Kidney glomerular epithelial cell (primary cell): ENCODE measurements around the gene MCUB.

Experiments
- DNase-seq: peaks from one replicate; lab custom pipeline; 2025; lab: John Stamatoyannopoulos, UW

The MCUB gene

DNA sequence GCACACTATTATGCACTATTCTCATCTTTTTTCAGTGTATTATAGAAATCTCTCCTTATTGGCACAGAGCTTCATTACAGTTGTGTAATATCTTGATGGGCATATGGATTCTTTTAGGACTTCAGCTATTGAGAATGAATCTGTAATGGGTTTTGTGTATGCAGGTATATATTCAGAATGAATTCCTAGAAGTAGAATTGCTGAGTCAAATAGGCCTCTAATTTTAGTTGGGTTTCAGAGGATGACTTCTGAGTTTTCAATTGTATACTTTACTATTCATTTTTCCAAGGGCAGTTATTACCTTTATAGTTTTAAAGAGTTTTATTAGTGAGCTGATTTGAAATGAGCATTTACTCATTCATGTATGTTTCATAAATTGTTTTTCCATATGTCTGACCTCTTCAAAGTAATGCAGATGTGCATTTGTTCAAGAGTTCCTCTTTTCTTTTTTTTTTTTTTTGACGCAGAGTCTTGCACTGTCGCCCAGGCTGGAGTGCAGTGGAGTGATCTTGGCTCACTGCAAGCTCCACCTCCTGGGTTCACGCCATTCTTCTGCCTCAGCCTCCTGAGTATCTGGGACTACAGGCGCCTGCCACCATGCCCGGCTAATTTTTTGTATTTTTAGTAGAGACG lies 123.7 kb downstream of the MCUB start:
- no peak for DNase-seq

DNA sequence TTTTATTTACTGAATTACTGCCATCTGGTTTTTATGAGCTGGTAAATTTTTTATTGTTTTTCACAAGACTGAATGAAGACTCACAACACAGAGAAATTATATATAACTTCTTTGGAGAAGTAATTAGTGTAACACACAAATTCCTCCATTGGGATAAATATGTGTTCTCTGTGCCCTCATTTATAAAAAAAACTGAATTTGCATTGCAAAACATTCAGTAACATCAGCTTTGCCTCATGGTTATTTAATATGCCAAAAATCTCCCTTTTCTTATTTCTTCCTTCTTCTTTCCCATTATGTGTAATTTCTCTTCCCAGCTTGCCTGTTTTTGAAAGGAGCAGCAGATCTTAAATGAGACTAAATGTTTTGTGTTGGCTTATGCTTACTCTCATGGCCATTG lies 124.7 kb downstream of the MCUB start:
- DNase-seq = no peak

DNA sequence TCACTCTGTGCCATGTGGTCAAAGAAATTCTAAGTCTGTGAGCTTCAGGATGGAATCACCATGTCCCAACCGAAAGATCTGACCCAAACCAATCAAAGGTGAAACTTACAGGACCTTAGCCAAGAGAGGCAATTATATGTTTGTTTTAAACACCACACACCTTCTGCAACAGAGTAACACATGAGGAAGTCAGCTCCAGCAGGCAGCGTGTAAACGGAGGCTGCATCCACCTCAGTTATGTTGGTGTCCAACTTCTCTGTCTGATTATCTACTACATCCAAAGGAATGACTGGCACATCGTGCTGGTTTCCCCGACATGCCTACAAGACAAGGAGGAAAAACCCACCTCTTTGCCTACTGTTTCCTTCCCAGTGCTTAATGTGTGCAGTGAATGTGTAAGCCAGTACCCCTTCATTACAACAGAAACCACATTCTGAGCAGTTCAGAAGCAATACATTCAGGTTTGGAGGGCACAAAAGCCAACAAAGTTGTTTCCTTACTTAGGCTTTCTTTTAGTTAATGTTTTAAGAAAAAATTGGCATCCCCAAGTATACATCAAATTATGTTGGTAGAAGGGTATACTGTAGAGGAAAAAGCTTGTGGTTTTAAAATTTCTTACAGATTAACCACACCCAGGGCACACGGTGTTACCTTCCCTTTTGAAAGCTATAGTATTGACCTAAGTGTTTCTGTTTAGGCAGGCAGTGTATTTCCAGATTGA lies 130.8 kb downstream of the MCUB start:
- DNase-seq = no peak

DNA sequence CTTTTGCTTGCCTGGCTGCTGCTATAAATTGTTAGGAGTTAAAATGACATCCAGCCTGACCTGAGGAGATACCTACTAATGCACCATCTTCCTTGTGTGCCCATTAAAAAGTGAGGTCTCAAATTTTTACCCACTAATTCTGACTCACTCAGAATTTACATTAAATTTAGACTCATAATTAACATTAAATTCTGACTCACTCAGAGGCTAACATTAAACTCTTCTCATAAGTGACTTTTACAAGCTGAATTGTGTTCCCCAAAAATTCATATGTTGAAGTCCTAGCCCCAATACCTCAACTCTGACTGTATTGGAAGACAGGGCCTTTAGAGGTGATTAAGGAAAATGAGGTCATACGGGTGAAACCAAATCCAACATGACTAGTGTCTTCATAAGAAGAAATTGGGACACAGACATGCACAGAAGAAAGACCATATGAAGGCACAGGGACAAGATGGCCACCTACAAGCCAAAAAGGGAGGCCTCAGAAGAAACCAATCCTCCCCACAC lies 131.4 kb downstream of the MCUB start:
- no peak for DNase-seq

DNA sequence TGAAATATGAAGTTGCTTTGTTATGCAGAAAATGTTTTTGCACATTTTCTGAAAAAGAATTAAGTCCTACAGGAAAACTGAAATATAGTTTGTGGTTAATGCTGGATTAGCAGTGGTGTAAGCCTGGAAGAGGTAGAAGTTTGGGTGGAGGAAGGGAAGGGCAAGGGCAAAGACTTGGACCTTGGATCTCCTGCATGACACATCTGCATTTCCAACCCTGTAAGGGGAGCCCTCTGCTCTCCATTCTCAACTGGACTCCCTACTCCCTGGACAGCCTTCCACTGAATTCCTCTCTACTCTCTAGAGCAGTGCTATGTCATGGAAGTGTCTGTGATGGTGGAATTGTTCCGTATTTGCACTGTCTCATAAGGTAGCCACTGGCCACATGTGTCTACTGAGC lies 138.6 kb downstream of the MCUB start:
- DNase-seq = no peak

DNA sequence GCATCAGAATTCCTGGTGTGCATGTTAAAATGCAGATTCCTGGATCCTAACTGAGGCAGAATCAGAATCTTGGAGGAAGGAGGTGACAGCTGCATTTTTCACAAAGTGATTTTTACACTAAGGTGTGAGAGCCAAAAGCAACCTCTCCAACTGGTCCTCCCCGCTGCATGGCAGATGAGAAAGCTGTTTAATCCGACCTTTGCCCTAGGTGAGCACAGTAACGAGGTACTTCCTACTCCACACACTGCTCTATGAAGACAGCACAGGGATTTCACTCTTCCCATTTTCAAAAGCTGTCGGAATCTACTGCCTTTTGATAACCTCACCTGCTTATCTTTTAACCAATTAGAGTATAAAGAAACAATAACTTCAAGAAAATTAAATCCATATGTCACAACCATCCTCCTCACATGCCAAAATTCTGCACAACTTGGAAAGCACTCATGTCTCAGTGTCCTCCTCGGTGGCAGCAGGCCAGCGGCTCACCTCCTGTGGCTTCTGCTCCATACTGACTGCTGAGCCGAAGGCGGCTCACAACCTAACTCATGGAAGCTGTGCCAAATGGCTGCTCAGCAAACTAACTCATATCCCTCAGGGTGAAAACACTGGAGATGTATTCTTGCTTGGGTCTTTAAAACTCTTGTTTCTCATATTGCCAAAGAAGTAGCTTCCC lies 139.6 kb downstream of the MCUB start:
- no peak for DNase-seq

DNA sequence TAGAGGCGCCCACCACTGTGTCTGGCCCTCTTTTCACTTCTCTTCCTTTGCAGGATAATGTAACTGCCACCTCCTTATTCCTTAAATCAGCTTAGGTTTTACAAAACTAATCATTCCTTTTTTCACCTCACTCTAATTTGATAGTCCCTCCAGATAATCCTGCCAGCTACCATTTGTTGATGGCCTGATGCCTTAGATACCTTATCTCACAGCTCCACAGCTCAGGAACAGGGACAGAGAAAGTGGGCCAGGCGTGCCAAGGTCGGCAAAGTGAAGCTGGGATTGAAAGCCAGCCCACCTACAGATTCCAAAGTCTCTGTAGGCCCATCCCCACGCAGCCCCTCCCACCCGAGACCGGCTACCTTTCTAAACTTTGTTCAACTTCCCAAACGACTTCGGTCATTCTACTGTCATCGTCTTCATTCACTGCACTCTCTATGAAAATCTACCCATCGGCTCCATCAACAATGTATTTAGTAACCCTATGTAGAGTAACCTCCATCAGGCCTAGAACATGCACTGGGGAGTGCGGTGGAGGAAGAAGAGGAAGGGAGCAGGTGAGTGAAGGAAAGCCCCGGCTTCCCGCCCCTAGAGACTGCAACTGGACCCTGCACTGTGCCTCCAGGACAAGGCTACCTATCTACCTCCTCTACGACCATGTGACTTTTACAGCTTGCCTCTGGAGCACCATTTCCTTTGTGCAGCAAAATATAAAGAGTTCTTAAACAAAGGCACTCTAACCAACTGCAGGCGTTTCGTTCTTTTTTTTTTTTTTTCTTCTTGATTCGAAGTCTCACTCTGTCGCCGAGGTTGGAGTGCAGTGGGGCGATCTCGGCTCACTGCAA lies 141.7 kb downstream of the MCUB start:
- DNase-seq = no peak

DNA sequence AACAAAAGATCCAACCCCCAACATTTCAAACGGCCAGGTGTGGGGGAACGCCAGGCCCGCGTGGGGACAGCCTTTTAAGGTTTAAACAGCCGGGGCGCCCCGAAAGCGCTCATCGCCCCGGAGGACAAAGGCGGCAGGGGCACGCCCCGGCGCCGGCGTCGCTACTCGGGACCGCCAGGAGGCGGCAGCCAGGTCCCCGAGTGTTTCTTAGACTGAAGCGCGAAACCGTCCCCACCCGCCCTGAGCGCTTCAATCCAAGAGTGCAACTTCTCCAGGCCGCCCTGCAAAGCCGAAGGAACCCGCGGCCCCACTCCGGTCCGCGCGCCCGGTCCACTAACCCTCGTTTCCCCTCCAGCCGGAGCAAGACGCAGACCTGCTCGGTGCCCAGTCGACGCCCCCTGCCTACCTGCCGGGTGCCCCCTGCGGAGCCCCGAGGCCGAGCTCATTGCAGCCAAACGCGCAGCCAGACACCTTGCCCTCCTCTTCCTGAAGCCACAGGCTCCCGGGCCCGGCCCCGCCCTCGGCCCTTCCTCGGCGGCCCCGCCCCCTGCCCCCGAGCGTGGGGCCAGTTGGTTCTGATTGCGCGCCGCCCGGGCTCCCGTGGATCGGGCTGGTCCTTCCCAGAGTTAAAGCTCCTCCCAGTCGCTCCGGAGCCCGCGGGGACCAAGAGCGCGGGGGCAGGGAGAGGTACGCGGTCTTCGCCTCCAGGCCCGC lies 143.1 kb downstream of the MCUB start, which contains the start of gene CASP6:
CASP6 (minus strand) TSS at position 496 of the 714 bp plus-strand sequence; CDS start at position 446, 50 bp downstream.
- peak; percentile 40 for DNase-seq

DNA sequence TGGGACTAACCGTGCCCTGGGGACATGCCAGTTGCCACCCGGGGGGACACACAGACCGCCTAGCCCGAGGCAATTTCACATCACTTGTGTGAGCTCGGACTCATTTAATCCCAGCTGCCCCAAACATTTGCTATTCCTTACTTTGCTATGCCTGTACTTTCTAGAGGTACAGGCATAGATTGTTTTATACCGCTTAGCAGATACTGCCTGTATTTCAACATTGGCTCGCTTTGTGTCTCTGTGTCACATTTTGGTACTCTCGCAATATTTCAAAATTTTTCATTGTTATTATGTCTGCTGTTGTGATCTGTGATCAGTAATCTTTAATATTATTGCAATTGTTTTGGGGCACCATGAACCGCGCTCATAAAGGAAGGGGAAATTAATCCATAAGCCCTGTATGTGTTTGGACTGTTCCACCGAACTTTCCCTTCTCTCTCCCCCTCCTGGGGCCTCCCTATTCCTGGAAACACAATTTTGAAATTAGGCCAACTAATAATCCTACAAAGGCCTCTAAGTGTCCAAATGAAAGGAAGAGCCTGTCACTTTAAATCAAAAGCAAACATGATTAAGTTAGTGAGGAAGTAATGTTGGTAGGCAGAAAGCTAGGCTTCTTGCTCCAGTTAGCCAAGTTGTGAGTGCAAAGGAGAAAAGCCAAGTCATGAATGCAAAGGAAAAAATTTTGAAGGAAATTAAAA lies 143.8 kb downstream of the MCUB start:
- DNase-seq = no peak

DNA sequence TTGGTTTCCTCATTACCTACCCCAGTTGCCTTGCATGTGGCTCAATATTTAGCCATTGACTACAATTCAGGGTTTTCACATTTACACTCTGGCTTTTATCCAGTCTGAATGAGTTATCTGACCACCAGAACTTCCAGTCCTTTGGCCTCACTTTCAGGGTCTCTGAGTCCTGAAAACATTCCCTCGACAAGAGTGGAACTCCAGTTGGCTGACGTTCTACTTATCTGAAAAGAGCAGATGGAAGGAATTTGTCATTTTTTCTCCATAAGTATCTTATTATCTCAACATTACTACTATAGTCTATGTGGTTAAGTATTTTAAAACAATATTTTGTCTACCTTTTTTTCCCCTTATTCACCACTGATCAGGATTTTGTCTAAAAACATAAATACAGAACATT lies 148.4 kb downstream of the MCUB start:
- no peak for DNase-seq

DNA sequence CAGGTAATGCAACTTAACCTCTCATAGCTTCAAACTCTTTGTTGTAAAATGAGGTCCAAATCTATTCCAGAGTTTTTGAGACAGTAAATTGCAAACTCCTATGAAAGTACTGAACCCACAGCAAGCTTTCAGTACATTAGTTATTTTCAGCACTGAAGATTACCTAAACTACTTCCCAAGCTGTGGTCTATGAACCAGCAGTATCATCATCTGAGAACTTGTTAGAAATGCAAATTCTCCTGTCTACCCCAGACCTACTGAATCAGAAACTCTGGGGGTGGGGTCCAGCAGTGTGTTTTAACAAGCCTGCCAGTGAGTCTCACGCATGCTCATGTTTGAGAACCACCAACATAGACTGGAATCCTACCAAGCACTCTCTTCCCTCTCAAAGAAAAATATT lies 148.9 kb downstream of the MCUB start:
- no peak for DNase-seq

DNA sequence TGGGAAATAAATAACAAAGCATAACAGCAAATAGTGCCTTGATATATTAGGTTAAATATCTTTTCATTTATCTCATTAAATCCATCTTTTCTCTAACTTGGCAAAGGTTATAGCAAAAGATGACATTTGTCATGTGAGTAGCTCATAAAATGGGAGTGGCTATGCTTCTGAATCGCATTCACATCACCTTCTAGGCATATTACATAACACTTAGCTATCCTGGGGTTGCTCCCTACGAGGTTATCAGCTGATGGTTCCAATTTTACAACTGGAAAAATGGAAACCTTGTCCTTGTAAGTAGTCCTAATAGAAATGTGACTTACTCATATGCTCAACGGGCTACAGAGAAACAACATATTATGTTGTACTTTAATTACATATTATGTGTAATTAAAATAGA lies 153.5 kb downstream of the MCUB start:
- DNase-seq = no peak

DNA sequence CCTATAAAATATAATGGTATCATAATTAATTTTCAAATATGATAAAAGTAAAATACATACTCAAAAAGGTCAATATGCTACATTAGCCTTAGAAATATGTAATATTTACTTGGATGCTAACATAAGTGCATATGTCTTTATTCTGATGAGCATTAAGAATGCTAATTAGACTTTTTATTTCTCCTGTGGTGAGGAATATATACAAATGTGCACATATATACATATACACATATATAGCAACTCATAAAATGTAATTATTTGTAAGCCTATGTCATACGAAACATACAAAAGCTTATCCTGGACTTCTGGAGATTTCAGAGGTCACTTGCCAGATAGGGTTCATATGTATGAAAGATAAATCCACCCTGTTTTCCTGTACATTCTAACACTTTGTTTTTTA lies 158.7 kb downstream of the MCUB start:
- no peak for DNase-seq

DNA sequence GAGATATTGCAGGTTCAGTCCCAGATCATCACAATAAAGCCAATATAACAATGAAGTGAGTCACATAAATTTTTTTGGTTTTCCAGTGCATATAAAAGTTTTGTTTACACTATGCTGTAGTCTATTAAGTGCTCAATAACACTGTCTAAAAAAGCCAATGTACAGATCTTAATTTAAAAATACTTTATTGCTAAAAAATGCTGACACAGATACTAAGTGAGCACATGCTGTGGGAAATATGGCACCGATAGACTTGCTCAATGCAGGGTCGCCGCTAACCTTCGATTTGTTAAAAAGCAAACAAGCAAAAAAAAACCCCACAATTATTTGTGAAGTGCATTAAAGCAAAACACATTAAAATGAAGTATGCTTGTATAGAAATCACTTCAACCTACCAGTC lies 159.6 kb downstream of the MCUB start:
- DNase-seq = no peak

DNA sequence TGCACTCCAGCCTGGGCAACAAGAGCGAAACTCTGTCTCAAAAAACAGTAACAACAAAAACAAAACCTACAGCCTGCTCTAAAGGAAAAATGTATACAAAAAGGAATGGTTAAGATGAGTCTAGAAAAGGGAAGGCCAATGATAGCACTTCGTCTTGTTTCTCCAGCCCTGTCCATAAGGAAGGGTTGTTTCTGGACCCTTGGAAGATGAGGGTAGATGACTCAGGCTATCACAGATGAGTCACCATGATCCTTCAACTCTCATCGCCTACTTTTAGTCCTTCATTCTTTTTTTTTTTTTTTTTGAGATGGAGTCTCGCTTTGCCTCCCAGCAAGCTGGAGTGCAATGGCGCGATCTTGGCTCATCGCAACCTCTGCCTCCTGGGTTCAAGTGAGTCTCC lies 161.0 kb downstream of the MCUB start:
- DNase-seq = no peak

DNA sequence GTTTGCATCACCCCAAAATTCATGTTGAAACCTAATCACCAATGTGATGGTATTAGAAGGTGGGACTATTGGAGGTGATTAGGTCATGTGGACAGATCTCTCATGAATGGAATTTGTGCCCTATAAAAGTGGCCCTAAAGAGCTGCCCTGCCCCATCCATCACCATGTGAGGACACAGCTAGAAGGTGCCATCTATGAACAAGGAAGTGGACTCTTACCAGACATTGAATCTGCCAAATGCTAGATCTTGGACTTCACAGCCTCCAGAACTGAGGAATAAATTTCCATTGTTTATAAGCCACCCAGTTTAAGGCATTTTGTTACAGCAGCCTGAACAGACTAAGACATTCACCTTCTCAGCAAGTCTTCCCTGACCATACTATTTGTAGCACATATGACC lies 162.3 kb downstream of the MCUB start:
- no peak for DNase-seq

DNA sequence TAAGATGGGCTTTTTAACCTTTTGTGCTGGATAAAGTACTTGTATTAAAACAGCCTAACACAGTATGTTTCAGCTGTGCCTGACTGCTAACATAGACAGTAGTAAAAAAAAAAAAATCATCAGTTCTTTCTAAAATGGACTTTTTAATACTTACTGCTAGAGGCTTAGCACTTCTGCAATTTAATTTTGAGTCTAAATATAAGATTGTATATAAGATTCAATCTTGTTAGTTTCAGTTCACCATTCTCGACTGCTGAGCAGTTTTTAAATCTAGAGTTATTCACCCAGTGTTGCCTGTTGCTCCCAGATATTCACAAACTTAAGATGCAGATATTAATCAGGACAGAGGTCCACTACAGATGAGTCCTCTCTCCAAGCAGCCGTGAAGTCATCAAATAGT lies 163.1 kb downstream of the MCUB start:
- DNase-seq = no peak

DNA sequence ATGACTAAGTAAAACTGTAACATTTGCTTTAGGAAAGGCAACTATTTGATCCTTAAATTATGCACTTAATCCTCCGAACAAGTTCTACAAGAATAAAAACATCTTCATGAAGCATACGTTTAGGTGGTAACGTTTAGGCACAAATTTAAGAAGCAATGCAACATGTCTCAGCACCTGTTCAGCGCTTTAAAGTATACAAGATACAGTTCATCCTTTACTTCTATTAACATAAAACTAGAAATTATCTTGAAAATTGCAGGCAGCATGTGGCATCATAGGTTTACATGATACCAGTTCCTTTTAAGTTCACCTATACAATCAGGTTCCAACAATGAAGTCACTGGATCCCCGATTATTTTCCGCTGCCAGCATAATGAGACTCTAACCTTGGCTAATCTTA lies 168.3 kb downstream of the MCUB start:
- DNase-seq = no peak

DNA sequence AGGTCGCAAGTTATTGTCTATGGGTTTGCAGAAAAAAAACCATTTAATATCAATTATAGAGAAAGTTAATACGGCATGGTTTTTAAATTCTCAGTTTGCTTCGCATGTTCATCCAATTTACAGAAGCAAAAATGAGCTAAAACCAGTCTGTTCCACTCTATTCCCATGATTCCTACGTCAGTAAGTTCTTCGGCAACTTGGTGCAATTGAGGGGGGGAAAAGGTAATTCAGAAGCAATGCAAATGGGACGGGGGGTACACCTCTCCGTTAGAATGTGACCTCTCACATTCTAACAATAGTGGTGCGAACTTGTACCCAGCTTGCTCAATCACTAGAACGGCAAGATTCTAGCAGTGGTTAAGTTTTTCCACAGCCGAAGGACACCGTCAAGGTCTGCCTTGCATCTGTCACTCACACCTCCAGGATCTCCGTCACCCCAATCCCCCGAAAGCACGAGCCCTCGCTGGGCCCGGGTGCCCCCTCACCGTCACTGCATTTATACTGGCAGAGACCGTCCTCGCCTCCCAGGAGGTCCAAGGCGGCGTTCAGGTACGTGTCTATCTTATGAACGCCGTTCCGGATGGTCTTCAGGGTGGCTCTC lies 169.2 kb downstream of the MCUB start:
- DNase-seq = no peak
